Right lobe of liver (tissue), 4 donors: ENCODE results near the gene MATK.

Experiments used
- POLR2A ChIP-seq: fragments of 450-650 bp; IDR thresholded peaks from one replicate; pipeline ENCODE4 v1.6.1; 2017; ENCODE audit warnings: antibody characterized with exemption, mild to moderate bottlenecking
- TF ChIP-seq, protein P1 (sequence below), 4 donors: fragments of 200-600 bp in 3 of 4; fragments of 450-650 bp in 1 of 4; IDR thresholded peaks; one replicate each; pipeline versions ENCODE4 v1.5.1 to v1.8.0; 2016 to 2022; ENCODE audit warnings: antibody characterized with exemption in 4 of 4, mild to moderate bottlenecking in 2 of 4
- donor health status: DM: no; HTN: no; CAD: no.
- donor health status: DM: no; HTN: no; CAD: no.
- donor health status: DM: no; HTN: yes; CAD: no.

DNA sequence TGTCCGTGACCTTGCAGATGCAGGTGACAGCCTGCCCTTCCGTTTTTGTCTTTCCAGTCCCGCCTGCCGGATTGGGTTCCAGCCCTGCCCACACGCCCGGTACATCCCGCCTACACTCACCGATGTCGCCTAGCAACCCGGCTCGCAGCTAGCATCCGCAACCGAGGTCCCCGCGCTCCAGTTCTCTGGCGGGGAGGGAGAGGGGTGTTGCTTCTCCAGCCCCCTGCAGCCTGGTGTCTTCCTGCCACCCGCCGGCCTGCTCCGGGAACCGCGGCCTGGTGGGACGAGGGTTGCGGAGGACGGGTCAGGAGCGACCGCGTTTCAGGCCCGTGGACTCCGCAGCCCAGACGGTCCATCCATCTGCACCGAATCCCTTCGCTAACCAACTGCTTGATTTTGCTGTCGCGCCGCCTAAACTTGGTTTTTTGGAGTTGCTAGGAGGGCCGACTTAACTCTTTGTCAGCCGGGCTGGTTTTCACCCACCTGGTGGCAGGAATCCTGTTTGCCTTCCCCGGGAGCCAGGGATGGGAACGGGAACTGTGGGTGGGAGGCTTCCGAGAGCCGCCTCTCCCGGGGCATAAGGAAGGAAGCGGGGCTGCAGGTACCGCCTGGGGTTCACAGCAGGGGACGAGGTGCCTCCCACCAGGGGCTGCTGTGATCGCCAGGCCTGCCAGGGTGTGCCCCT, 15.4 kb upstream of the MATK start:
- TF ChIP-seq, protein P1, sequence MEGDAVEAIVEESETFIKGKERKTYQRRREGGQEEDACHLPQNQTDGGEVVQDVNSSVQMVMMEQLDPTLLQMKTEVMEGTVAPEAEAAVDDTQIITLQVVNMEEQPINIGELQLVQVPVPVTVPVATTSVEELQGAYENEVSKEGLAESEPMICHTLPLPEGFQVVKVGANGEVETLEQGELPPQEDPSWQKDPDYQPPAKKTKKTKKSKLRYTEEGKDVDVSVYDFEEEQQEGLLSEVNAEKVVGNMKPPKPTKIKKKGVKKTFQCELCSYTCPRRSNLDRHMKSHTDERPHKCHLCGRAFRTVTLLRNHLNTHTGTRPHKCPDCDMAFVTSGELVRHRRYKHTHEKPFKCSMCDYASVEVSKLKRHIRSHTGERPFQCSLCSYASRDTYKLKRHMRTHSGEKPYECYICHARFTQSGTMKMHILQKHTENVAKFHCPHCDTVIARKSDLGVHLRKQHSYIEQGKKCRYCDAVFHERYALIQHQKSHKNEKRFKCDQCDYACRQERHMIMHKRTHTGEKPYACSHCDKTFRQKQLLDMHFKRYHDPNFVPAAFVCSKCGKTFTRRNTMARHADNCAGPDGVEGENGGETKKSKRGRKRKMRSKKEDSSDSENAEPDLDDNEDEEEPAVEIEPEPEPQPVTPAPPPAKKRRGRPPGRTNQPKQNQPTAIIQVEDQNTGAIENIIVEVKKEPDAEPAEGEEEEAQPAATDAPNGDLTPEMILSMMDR (IDR thresholded peaks at IDR 0.05): no peak
- no peak for TF ChIP-seq POLR2A
